ENCODE measurements around the gene DCHS2. TPM values are rescaled to one million over a fixed set of nuclear protein-coding genes. Genes with fewer than 3 reads are reported as not detected.

Gene DCHS2
- total RNA-seq, 8 experiments from 2014 or later: 0.31 to 43.4 (median 12.9) TPM

DNA sequence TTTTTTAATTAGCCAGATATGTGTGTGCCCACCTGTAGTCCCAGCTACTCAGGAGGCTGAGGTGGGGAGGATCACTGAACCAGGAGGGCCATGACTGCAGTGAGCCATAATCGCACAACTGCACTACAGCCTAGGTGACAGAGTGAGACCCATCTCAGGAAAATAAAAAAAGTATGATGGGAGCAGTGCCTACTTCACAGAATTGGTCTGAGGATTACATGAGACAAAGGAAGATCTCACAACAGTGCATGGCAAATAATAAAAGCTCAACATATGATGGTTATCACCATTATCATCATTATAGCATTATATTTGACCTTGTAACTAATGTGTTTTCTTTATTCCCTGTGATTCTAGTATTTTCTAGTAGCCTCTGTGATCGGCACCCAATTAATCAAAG is 19.9 kb upstream of the DCHS2 start:
- H3K4me1 ChIP-seq (replicated peaks in 1 of 2): peaks cover 39% of the 10 kb centered on the region in 2 donors
- peak overlapping the region in 1 of 2 donors; percentile 70 for H3K27ac ChIP-seq
- WGBS, 10 experiments: 33 to 80% (median 52%) methylated on average over 1 to 2 of the region's 2 CpGs; no CpG with 5 or more reads in 4 of the 10 experiments
- no peak overlapping the region for H3K4me3 ChIP-seq
- in situ Hi-C loops (cut with MboI; ENCODE audit: low pct_unique_long_range_greater_than_20kb in 2 of 9, low sequenced_read_pairs in 9 of 9, unreplicated experiment in 9 of 9): loop anchor here in 4 of 9 experiments (25.0 kb wide), 2 partner anchors 174 to 724 kb away; partner anchors contain the start of gene SFRP2 (in 2 of the 4)
- ATAC-seq (replicated peaks in 6 of 8): peak in 5 of 8 experiments; percentile 44 to 63 (median 59)

DNA sequence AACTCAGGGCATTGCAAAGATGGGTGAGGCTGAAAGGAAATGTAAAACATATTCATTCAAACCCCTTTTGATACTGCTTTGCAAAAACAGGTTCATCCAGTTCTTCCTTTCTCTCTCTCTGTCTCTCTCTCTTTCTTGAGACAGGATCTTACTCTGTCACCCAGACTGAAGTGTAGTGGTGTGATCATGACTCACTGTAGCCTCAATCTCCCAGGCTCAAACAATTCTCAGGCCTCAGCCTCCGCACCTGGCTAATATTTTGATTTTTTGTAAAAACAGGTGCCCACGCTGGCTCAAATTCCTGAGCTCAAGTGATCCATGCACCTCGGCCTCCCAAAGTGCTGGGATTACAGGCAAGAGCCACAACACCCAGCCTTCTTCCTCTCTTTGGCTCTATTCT is 15.6 kb upstream of the DCHS2 start:
- in situ Hi-C loops (cut with MboI; ENCODE audit: low pct_unique_long_range_greater_than_20kb in 2 of 9, low sequenced_read_pairs in 9 of 9, unreplicated experiment in 9 of 9): loop anchor here in 6 of 9 experiments (10.0 to 25.0 kb wide), 5 partner anchors 92 to 720 kb away; partner anchors contain the start of gene SFRP2 (in 2 of the 6)
- ATAC-seq (replicated peaks in 6 of 8): no peak
- Histone ChIP-seq H3K4me1 (replicated peaks in 1 of 2) (peaks cover 13 to 24% of the 10 kb centered on the region in 2 donors), H3K4me3 (no peak overlapping the region), H3K27ac (no peak overlapping the region)
- WGBS, 10 experiments: 45 to 100% (median 73%) methylated on average over 1 to 3 of the region's 3 CpGs; no CpG with 5 or more reads in 3 of the 10 experiments

DNA sequence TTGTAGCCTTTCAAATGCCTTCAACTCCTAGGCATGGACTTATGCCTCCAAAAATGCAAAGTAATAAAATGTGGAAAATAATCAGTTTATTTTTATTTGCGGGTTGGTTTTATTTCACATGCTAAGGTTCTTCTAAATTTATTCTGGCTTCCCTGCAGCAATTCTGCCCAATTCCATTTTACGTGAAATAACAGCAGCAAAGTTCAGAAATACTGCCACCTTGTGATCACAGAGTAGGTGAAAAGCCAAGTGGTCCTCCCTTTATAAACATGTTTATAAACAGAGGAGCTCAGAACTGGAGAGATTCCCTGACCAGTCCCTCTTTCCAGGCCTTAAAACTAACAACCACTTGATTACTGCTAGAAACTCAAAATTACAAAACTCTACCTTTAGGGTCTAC is 14.7 kb upstream of the DCHS2 start:
- no peak overlapping the region for H3K4me3 ChIP-seq
- H3K4me1 ChIP-seq (replicated peaks in 1 of 2): peaks cover 10 to 22% of the 10 kb centered on the region in 2 donors
- no peak overlapping the region for H3K27ac ChIP-seq
- WGBS, 10 experiments: 0 to 67% (median 17%) methylated on average over 1 to 2 of the region's 2 CpGs; no CpG with 5 or more reads in 2 of the 10 experiments
- peak in 5 of 8 experiments; percentile 50 to 77 (median 69) for ATAC-seq (replicated peaks in 6 of 8)
- in situ Hi-C loops (cut with MboI; ENCODE audit: low pct_unique_long_range_greater_than_20kb in 2 of 9, low sequenced_read_pairs in 9 of 9, unreplicated experiment in 9 of 9): loop anchor here in 6 of 9 experiments (10.0 to 25.0 kb wide), 5 partner anchors 91 to 719 kb away; partner anchors contain the start of gene SFRP2 (in 2 of the 6)

DNA sequence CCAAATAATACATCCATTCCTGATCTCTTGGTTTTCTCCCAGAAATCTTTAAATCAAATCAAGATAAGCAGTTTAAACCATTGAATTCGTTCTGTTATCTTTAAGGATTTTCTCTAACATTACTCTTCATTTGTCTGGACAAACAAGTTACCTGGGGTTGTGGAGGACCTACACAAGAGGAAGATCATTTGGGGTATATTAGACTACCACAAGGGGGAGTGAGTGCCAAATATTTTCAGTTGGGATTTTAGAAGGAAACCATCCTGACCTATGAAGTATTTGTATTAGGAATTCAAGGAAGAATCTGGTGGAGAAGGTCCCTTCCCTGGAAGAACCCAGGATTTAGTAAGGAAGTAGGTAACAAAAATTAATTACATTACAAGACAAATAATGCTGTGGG is 12.0 kb upstream of the DCHS2 start:
- in situ Hi-C loops (cut with MboI; ENCODE audit: low pct_unique_long_range_greater_than_20kb in 2 of 9, low sequenced_read_pairs in 9 of 9, unreplicated experiment in 9 of 9): loop anchor here in 6 of 9 experiments (10.0 to 25.0 kb wide), 5 partner anchors 89 to 716 kb away; partner anchors contain the start of gene SFRP2 (in 2 of the 6)
- H3K4me3 ChIP-seq: no peak overlapping the region
- no peak overlapping the region for H3K27ac ChIP-seq
- WGBS, 10 experiments: 0 to 40% (median 8%) methylated on average over 1 of the region's 1 CpG; no CpG with 5 or more reads in 2 of the 10 experiments
- peak in 3 of 8 experiments; percentile 22 to 53 (median 33) for ATAC-seq (replicated peaks in 6 of 8)
- H3K4me1 ChIP-seq (replicated peaks in 1 of 2): peaks cover 8 to 31% of the 10 kb centered on the region in 2 donors

DNA sequence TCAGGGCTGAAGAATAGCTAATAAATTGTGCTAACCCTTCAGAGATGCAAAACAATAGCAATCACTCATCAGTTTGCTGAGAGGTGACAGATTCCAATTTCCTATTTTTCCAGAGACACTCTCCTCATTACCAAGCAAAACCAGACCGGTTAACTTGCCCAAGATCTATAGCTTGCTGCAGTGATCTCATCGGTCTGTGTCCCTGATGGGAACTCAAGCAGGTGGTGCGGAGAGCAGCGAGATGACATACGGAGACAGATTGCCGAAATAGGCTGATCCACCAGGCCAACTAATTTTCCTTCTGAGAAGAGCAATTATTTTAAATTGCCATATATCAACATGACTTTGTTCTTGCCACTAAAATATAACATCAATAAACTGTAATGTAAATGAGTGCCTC is 10.5 kb upstream of the DCHS2 start:
- in situ Hi-C loops (cut with MboI; ENCODE audit: low pct_unique_long_range_greater_than_20kb in 2 of 9, low sequenced_read_pairs in 9 of 9, unreplicated experiment in 9 of 9): loop anchor here in 6 of 9 experiments (10.0 to 25.0 kb wide), 5 partner anchors 87 to 715 kb away; partner anchors contain the start of gene SFRP2 (in 2 of the 6)
- ATAC-seq (replicated peaks in 6 of 8): peak in 5 of 8 experiments; percentile 98 to 100 (median 100)
- H3K4me3 ChIP-seq: no peak overlapping the region
- no peak overlapping the region for H3K27ac ChIP-seq
- peaks cover 8 to 31% of the 10 kb centered on the region in 2 donors for H3K4me1 ChIP-seq (replicated peaks in 1 of 2)
- WGBS, 10 experiments: 14 to 58% (median 42%) methylated on average over 1 to 6 of the region's 6 CpGs; no CpG with 5 or more reads in 4 of the 10 experiments

DNA sequence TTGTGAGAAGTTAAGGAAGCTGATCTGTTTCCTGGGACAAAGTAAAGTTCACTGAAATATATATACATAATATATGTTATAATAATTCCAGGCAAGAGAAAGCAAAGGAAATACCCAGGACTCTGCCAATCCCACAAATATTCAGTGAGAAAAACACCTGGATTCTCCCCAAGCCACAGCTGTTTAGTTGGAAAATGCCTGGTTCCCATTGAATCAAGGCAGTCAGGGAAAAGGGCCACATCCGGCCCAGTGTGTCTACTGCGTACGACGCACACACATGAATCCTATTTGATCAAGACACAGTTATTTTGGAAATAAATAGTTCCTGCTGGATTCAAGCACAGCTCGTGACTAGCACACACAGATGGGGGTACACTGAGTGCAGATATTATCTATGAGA is 6.3 kb upstream of the DCHS2 start:
- in situ Hi-C loops (cut with MboI; ENCODE audit: low pct_unique_long_range_greater_than_20kb in 2 of 9, low sequenced_read_pairs in 9 of 9, unreplicated experiment in 9 of 9): no loop called here
- H3K27ac ChIP-seq: no peak overlapping the region
- no peak for ATAC-seq (replicated peaks in 6 of 8)
- peaks cover 8 to 27% of the 10 kb centered on the region in 2 donors for H3K4me1 ChIP-seq (replicated peaks in 1 of 2)
- 0 to 100% (median 85%) methylated on average over 1 to 5 of the region's 5 CpGs for WGBS, 10 experiments
- H3K4me3 ChIP-seq: no peak overlapping the region

DNA sequence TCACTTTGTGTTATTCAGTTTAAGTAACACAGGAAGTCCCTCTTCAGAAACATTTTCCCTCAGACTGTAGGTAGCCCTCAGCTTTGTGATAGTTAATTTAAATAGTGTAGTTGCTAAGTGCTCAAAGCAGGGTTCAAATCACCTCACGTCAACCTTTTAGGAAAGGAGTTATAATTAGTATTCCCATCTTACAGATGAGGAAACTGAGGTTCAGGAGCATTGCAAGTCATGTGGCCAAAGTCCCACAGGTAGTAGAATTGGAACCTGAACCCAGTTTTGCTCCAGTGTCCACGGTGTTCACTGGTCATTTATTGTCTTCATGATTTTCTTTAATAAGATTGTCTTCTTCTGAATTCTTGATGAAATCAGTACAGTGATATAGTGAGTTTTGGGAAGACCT is 4.3 kb upstream of the DCHS2 start:
- no peak for ATAC-seq (replicated peaks in 6 of 8)
- WGBS, 10 experiments: 0 to 100% (median 75%) methylated on average over 1 to 2 of the region's 2 CpGs; no CpG with 5 or more reads in 2 of the 10 experiments
- no peak overlapping the region for H3K4me3 ChIP-seq
- in situ Hi-C loops (cut with MboI; ENCODE audit: low pct_unique_long_range_greater_than_20kb in 2 of 9, low sequenced_read_pairs in 9 of 9, unreplicated experiment in 9 of 9): no loop called here
- peaks cover 7 to 11% of the 10 kb centered on the region in 2 donors for H3K4me1 ChIP-seq (replicated peaks in 1 of 2)
- no peak overlapping the region for H3K27ac ChIP-seq

DNA sequence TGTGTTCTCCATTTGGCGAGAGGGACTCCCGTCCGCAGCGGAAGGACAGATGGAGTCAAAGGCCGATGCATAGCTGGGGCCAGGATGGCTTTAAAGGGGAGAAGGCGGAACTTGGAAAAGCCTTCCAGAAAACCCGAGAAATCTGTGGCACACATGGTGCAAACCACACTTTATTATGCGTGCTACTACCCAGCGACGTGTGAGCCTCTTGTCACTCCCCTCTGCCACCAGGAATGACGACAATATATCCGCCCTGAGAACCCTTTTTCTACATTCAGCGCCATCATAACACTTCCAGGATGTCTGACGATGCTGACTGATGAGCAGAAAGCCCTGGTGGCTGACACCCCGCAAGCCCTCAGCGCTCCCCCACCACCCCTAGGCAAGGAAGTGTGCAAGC is 689 bp upstream of the DCHS2 start:
- WGBS, 10 experiments: 0 to 80% (median 49%) methylated on average over 2 to 8 of the region's 16 CpGs; no CpG with 5 or more reads in 3 of the 10 experiments
- peak in 3 of 8 experiments; percentile 15 to 20 (median 20) for ATAC-seq (replicated peaks in 6 of 8)
- peak overlapping the region; percentile 66 to 83 for H3K27ac ChIP-seq
- peaks cover 13 to 25% of the 10 kb centered on the region in 2 donors for H3K4me1 ChIP-seq (replicated peaks in 1 of 2)
- H3K4me3 ChIP-seq: peak overlapping the region; percentile 38 to 49 (median 40)
- in situ Hi-C loops (cut with MboI; ENCODE audit: low pct_unique_long_range_greater_than_20kb in 2 of 9, low sequenced_read_pairs in 9 of 9, unreplicated experiment in 9 of 9): no loop called here

DNA sequence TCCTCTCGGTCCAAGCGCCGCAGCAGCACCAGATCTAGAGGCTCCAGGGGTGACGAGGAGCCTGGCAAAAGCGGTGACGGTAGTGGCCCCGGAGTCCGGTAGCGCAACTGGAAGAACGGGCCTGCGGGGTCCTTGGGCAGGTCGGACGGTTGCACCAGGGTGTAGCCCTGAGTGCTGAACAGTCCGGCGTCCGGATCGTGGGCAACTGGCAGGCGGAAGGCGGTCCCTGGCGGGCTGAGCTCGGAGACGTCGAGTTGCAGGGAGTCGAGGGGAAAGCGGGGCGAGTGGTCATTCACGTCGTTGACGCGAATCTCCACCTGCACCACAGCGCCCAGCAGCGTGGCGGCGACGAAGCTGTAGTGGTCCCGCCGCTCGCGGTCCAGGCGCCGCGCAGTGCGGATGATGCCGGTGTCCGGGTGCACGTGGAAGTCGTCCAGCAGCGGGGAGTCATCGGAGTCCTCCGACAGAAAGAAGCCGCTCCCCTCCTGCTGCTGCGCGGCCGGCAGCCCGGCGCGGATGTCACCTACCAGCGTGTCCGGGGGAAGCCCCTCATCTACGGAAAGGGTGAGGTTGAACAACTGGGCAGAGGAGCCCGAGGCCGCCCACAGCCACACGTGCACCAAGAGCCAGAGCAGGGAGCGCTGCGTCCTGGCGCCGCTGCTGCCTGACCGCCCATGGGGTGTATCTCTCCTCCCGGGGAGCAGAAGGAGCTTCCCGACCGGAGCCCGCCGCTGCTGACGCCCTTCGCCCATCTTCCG is 837 bp downstream of the DCHS2 start:
- WGBS, 10 experiments: 6 to 30% (median 13%) methylated on average over 2 to 25 of the region's 76 CpGs; no CpG with 5 or more reads in 5 of the 10 experiments
- peak; percentile 21 to 55 (median 36) for ATAC-seq (replicated peaks in 6 of 8)
- Histone ChIP-seq H3K4me1 (replicated peaks in 1 of 2) (peaks cover 16 to 25% of the 10 kb centered on the region in 2 donors), H3K27ac (peak overlapping the region; percentile 66 to 83), H3K4me3 (peak overlapping the region; percentile 38 to 49 (median 40))
- in situ Hi-C loops (cut with MboI; ENCODE audit: low pct_unique_long_range_greater_than_20kb in 2 of 9, low sequenced_read_pairs in 9 of 9, unreplicated experiment in 9 of 9): no loop called here

DNA sequence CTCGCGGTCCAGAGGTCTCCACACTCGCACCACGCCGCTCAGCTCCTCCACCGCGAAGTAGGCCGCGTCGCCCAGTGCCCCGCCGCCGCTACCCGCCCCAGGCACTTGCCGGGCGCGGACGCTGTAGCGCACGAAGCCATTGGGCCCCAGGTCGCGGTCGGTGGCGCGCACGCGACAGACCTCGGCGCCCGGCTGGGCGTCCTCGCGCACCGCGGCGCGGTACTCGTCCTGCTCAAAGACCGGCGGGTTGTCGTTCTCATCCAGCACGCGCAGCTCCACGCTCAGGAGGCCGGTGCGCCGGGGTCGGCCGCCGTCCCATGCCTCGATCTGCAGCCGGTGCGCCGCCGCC is 1.4 kb downstream of the DCHS2 start:
- Histone ChIP-seq H3K4me1 (replicated peaks in 1 of 2) (peaks cover 16 to 25% of the 10 kb centered on the region in 2 donors), H3K4me3 (peak overlapping the region in 4 of 5 donors; percentile 38 to 45 (median 40)), H3K27ac (peak overlapping the region in 1 of 2 donors; percentile 83)
- in situ Hi-C loops (cut with MboI; ENCODE audit: low pct_unique_long_range_greater_than_20kb in 2 of 9, low sequenced_read_pairs in 9 of 9, unreplicated experiment in 9 of 9): no loop called here
- 0 to 75% (median 23%) methylated on average over 1 to 25 of the region's 55 CpGs; no CpG with 5 or more reads in 2 of the 10 experiments for WGBS, 10 experiments
- no peak for ATAC-seq (replicated peaks in 6 of 8)

DNA sequence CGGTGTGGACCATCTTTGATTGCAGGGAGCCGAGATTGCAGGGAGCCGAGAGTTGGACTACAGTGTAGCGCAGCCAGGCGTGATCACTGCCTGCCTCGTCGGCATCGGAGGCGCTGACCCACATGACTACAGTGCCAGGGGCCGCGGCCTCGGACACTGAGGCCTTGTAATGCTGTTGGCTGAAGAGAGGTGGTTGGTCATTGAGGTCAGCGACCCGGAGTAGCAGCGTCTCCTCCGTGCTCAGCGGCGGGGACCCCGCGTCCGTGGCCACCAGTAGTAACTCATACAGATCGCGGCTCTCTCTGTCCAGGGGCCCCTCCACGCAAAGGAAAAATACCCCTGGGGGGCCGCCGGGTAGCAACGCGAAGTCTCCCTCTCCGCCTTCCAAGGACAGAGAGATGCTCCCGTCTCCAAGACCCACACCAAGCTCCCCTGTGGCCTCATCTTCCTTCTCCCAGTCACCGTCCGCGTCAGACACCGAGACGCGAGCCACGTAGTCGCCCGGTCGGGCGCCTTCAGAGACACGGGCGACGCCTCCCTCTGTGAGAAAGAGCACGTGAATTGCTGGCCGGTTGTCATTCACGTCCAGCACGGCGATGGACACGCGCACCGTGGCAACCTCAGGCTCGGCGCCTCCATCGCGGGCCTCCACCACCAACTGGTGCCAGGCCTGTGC is 1.9 kb downstream of the DCHS2 start:
- ATAC-seq (replicated peaks in 6 of 8): no peak
- Histone ChIP-seq H3K27ac (no peak overlapping the region), H3K4me1 (replicated peaks in 1 of 2) (peaks cover 16 to 25% of the 10 kb centered on the region in 2 donors), H3K4me3 (peak overlapping the region in 2 of 5 donors; percentile 39 to 45)
- 24 to 94% (median 76%) methylated on average over 1 to 14 of the region's 56 CpGs; no CpG with 5 or more reads in 2 of the 10 experiments for WGBS, 10 experiments
- in situ Hi-C loops (cut with MboI; ENCODE audit: low pct_unique_long_range_greater_than_20kb in 2 of 9, low sequenced_read_pairs in 9 of 9, unreplicated experiment in 9 of 9): no loop called here

DNA sequence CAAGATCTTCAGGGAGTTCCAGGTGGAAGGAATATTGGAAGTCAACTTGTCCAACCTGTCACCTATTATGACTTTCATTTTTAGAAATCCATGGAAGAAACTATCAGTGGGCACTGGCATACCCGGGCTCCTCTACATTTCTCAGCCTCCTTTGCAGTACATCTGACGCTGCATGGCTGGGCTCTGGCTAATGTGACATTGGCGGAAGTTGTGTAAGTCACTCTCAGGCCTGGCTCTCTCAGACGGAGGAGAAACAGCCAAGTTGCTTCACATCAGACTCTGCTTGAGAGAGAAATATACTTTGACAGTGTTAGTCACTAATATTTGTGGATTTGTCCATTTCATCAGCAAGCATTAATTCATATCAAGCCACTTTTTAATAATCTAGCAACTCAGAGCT is 4.5 kb downstream of the DCHS2 start:
- 20 to 100% (median 73%) methylated on average over 1 to 4 of the region's 4 CpGs; no CpG with 5 or more reads in 2 of the 10 experiments for WGBS, 10 experiments
- no peak overlapping the region for H3K27ac ChIP-seq
- no peak overlapping the region for H3K4me3 ChIP-seq
- no peak for ATAC-seq (replicated peaks in 6 of 8)
- H3K4me1 ChIP-seq (replicated peaks in 1 of 2): peaks cover 16 to 21% of the 10 kb centered on the region in 2 donors
- in situ Hi-C loops (cut with MboI; ENCODE audit: low pct_unique_long_range_greater_than_20kb in 2 of 9, low sequenced_read_pairs in 9 of 9, unreplicated experiment in 9 of 9): no loop called here

Data from motor neuron (in vitro differentiated cells).